Amniotic epithelial cell (primary cell): ENCODE data around the gene PYGL.
A peak's percentile ranks its signal among the peaks of the same experiment; 100 is the strongest.

ENCODE experiments used
- DNase-seq: peaks from one replicate; pipeline ENCODE4 v3.0.0-alpha.2; 2010; ENCODE audit warnings: low read depth

The PYGL gene

DNA sequence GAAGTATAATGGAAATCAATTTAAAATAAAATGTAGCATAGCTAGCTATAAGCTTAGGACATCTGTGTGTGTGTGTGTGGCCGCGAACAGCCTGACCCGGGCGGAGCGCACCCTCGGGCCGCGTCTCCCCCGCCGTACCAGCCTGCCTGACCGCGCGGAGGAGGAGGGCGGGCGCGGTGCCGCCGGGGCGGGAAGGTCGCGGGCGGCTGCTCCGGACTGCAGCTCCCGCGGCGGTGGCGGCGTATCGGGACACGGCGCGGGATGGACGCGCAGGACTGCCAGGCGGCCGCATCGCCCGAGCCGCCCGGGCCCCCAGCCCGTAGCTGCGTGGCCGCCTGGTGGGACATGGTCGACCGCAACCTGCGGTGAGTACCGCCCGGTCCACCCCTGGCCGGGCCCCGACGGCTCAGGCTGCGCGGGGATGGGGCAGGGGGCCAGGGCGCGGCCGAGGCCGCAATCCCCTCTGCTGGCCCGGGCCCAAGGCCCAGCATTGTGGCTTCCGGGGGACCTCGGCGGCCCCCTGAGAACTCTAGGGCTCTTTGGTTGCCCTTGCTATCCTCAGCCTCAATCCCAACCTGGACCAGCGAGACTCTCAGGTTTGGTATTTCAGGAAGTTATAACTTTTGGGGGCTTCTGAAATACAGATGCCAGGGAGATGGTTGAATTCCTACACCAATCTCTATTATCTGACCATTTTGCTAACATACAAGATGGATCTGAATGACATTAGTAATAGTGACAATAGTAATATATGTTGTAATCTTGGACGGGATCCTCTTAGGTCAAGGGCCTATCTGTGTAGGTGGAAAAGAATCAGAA is 72.2 kb downstream of the PYGL start, which contains the start of gene ABHD12B:
Gene ABHD12B (plus strand): TSS at position 140 of the 819 bp plus-strand sequence. CDS start 122 bp downstream, at position 262.
- DNase-seq: peak; percentile 50

DNA sequence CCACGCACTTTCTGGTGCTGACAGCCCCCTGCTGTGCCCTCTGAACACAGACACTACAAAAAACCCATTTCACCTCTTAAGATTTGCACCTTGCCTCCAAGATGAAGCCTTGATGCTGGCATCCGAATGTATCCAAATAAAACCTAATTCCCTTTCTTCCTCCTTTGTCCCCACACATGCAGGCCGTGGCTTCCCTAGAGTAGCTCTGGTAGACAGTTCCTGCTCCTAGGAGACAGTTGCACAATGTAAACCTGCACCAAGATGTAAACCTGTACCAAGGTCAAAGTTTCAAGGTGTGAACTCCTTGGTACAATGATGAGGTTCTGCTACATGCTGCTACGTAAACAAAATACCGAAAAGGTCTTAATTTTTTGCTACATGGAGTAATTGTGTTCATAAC is 73.1 kb downstream of the PYGL start:
- no peak for DNase-seq

DNA sequence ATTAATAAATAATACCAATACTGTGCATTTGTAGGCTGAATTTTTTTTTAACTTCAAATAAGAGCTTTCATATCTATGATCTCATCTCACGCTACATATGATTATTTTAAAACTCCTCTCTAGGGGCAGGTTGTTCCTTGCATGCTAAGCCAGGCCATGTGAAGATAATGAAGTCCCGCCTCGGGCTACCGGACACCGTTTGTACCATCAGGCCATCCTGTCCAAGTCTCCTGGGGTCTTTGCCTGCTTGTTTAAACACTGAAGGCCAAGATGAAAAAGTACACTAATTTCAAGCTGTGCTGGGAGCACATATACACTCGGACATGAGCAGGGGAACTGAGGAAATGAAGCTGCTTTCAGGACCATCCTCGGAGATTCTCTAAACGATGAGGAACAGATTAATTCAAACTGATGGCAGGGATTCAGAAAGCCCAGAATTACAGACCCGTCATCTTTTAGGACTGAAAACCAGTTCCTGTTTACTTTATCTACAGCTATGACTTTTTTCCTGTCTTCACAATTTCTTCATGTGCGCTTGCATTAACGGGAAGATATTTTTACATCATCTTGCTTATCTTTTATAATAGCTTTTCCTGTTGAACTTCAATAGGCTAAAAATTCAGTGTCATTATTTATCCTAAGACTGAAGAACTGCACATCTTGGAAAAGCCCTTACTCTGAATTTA is 78.7 kb downstream of the PYGL start:
- DNase-seq: peak; percentile 75

DNA sequence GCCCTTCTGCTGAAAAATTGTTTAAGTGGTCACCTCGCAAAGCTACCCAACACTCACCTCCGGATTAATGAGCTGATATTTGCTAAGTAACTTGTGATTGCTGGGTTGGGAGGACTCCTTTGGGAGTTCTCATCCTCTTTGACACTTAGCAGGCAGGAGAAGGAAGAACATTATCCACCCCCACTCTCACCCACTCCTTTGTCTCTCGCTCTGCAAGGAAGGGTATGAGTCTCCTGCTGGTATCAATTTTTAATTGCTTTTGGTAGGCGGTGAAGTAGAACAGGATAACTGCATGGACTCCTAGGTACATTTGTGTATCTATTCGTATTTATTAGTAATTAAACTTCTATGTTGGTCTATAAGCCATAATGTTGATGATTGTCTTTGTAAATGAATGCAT is 79.3 kb downstream of the PYGL start:
- no peak for DNase-seq

- DNase-seq: peak; percentile 17
Measured at GRCh38 chr14:50864237-50864636, 80.0 kb downstream of the PYGL start.

GRCh38 chr14:50862036-50862570 is 82.2 kb downstream of the PYGL start:
- peak; percentile 76 for DNase-seq

DNA sequence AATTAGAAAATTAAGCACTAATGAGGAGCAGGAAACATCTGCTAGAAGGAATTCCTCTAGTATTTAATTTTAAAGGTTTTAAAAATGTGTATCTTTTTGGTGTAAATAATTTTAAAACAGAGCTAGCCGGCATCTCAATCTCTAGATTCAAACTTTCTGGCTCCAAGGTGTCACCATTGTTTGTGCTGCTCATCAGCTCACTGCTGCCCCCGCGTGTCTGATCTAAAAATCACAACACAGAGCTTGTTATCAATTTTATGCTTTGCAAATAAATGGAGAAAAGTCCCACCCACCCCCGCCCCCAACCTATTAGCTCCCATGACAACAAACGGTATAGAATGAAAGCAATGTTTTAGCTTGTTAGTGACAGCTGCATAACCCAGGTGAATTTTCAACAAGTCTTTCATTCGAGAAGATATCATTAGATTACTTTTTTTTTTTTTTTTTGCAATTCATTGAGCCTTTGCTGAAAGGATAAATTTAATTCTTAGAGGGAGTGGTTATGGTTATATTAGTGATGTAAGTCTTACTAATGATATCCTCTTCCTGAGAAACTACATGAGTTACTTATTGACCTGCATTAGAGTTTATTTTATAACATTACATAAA is 83.7 kb downstream of the PYGL start:
- peak; percentile 69 for DNase-seq

DNA sequence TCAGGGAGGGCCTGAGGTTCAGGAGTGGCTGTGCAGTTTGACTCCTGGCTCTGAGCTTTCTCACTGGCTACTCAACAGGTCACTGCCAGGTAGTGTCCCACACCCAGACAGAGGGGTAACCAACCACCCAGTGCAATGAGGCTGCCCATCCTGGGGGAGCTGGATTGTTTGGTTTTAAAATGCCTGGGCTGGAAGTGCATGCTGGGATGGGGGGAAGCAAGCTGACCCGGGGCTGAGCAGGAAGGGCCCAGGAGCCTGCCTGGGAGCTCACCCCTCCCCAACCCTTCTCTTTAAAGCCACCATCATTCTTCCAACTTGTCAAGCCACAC is 85.0 kb downstream of the PYGL start:
- DNase-seq: no peak

GRCh38 chr14:50856660-50857059 is 87.6 kb downstream of the PYGL start:
- no peak for DNase-seq

- peak; percentile 54 for DNase-seq
Measured at GRCh38 chr14:50855558-50855957, 88.7 kb downstream of the PYGL start.
